GM23338 (cell line): ENCODE measurements around the gene ACD. TPM values are rescaled to one million over a fixed set of nuclear protein-coding genes. Genes with fewer than 3 reads are reported as not detected.
A peak's percentile ranks its signal among the peaks of the same experiment; 100 is the strongest.

Source experiments
- ATAC-seq: fragments of 200-7000 bp; cut with Tn5 transposase; 3 replicates; pipeline ENCODE4 v1.9.1; 2020
- DNase-seq: peaks from one replicate; pipeline ENCODE4 v3.0.0-alpha.2; 2015; ENCODE audit warnings: low spot score
- H2AFZ ChIP-seq: fragments of 200-600 bp; sonication (generic); 2 replicates; pipeline ENCODE4 v1.8.0; 2016; ENCODE audit warnings: antibody characterized with exemption, mild to moderate bottlenecking, moderate library complexity
- H3F3A ChIP-seq: fragments of 200-600 bp; sonication (generic); replicated peaks from 2 replicates; pipeline ENCODE4 v1.8.0; 2017; ENCODE audit warnings: antibody characterized with exemption, mixed run types, low read depth
- H3K27ac ChIP-seq: fragments of 200-600 bp; sonication (generic); 2 replicates; pipeline ENCODE4 v1.6.1; 2016; ENCODE audit warnings: low read depth
- H3K27me3 ChIP-seq: fragments of 200-600 bp; sonication (generic); 2 replicates; pipeline ENCODE4 v1.8.0; 2016; ENCODE audit warnings: mild to moderate bottlenecking, mixed run types, moderate library complexity; ENCODE audit not compliant: insufficient read depth
- H3K36me3 ChIP-seq: fragments of 200-600 bp; sonication (generic); 2 replicates; pipeline ENCODE4 v1.8.0; 2016; ENCODE audit warnings: mild to moderate bottlenecking; ENCODE audit not compliant: insufficient read depth
- H3K4me1 ChIP-seq: fragments of 200-600 bp; sonication (generic); 2 replicates; pipeline ENCODE4 v1.8.0; 2016; ENCODE audit warnings: mild to moderate bottlenecking, moderate library complexity; ENCODE audit not compliant: insufficient read depth
- H3K4me2 ChIP-seq: fragments of 200-600 bp; sonication (generic); 2 replicates; pipeline ENCODE4 v1.7.1; 2017; ENCODE audit warnings: mixed run types
- H3K4me3 ChIP-seq: fragments of 200-600 bp; sonication (generic); 2 replicates; pipeline ENCODE4 v1.6.1; 2016; ENCODE audit warnings: mixed run types
- H3K79me2 ChIP-seq: fragments of 200-600 bp; sonication (generic); replicated peaks from 2 replicates; pipeline ENCODE4 v1.8.0; 2017; ENCODE audit warnings: mild to moderate bottlenecking; ENCODE audit not compliant: insufficient read depth
- H3K9me2 ChIP-seq: fragments of 200-600 bp; sonication (generic); 2 replicates; pipeline ENCODE4 v1.8.0; 2017; ENCODE audit not compliant: insufficient read depth
- H4K20me1 ChIP-seq: fragments of 200-600 bp; sonication (generic); replicated peaks from 2 replicates; pipeline ENCODE4 v1.8.0; 2017; ENCODE audit warnings: mild to moderate bottlenecking; ENCODE audit not compliant: insufficient read depth
- H3K27ac Mint-ChIP-seq: 2 replicates; pipeline ENCODE4 v1.8.0; 2020; ENCODE audit warnings: inconsistent platforms, mild to moderate bottlenecking, moderate library complexity, mixed read lengths
- H3K27me3 Mint-ChIP-seq: 3 replicates; pipeline ENCODE4 v1.8.0; 2022; ENCODE audit warnings: low read depth, mild to moderate bottlenecking, moderate library complexity, mixed read lengths, inconsistent platforms; ENCODE audit not compliant: insufficient read depth, poor library complexity
- H3K36me3 Mint-ChIP-seq: 3 replicates; pipeline ENCODE4 v1.8.0; 2021; ENCODE audit warnings: low read depth, mild to moderate bottlenecking, inconsistent platforms, moderate library complexity, mixed read lengths
- H3K4me1 Mint-ChIP-seq: 3 replicates; pipeline ENCODE4 v1.8.0; 2020; ENCODE audit warnings: mild to moderate bottlenecking, inconsistent platforms, mixed read lengths
- H3K4me3 Mint-ChIP-seq: 3 replicates; pipeline ENCODE4 v1.8.0; 2021; ENCODE audit warnings: moderate library complexity, mild to moderate bottlenecking, inconsistent platforms, mixed read lengths
- H3K9me3 Mint-ChIP-seq: 3 replicates; pipeline ENCODE4 v1.8.0; 2020; ENCODE audit warnings: moderate library complexity, mild to moderate bottlenecking, inconsistent platforms, mixed read lengths
- CREB1 ChIP-seq: fragments of 250-450 bp; sonication (Bioruptor Pico); IDR thresholded peaks from 2 replicates; pipeline ENCODE4 v1.5.0; 2020; ENCODE audit warnings: low read depth, mild to moderate bottlenecking, moderate library complexity
- EZH2phosphoT487 ChIP-seq: fragments of 200-600 bp; sonication (generic); IDR thresholded peaks from one replicate; pipeline ENCODE4 v1.8.1; 2018; ENCODE audit warnings: antibody characterized with exemption; ENCODE audit not compliant: unreplicated experiment
- NANOG ChIP-seq: IDR thresholded peaks from 2 replicates; pipeline ENCODE4 v1.6.1; 2016; ENCODE audit warnings: antibody characterized with exemption, borderline replicate concordance
- POLR2AphosphoS5 ChIP-seq: IDR thresholded peaks from 2 replicates; pipeline ENCODE4 v1.6.1; 2016; ENCODE audit warnings: antibody characterized with exemption, low read depth
- STAT1 ChIP-seq: IDR thresholded peaks from one replicate; pipeline ENCODE4 v1.6.1; 2016; ENCODE audit warnings: antibody characterized with exemption; ENCODE audit not compliant: unreplicated experiment
- ZNF114 ChIP-seq: fragments of 250-450 bp; sonication (Bioruptor Pico); IDR thresholded peaks from 2 replicates; pipeline ENCODE4 v1.5.0; 2020; ENCODE audit warnings: mild to moderate bottlenecking, moderate library complexity
- ZNF331 ChIP-seq: fragments of 250-450 bp; sonication (Bioruptor Pico); IDR thresholded peaks from 2 replicates; pipeline ENCODE4 v1.5.0; 2020; ENCODE audit warnings: low read depth, mild to moderate bottlenecking, moderate library complexity
- polyA plus RNA-seq: library from polyadenylated mRNA; unstranded; fragments of >200 nt; fragmentation: Nextera tagmentation; extraction: Ambion mirVana; gene quantifications from 2 replicates; pipeline ENCODE4 v1.2.1, GENCODE V29; 2016
- total RNA-seq: library from RNA; depleted of rRNA; stranded (reverse); fragments of >200 nt; shearing (Covaris generic); gene quantifications from 2 replicates; pipeline ENCODE4 v1.2.3, GENCODE V29; 2014
- TF ChIP-seq, protein P1 (sequence below), 2 experiments: fragments of 200-600 bp in 1 of 2; sonication (generic) in 1 of 2; conservative IDR thresholded peaks; 2 replicates each; pipeline versions ENCODE4 v1.5.1 to v1.6.1; 2016 to 2017; ENCODE audit warnings: antibody characterized with exemption in 2 of 2, low read depth in 2 of 2, mild to moderate bottlenecking in 2 of 2, moderate library complexity in 1 of 2
- TF ChIP-seq, protein P2 (sequence below): IDR thresholded peaks from 2 replicates; pipeline ENCODE4 v1.6.1; 2016; ENCODE audit warnings: antibody characterized with exemption

The ACD gene
- total and polyA plus RNA-seq, 2 experiments from 2014 or later, result 38.7 to 51.7 TPM

GRCh38 chr16:67660564-67661028 is 536 bp upstream of the ACD start, which contains the start of gene PARD6A:
Gene PARD6A, plus strand, starts transcription at chr16:67660960. Its CDS starts 79 bp downstream, at chr16:67661039.
- peak within 1 kb of the TSS; percentile 99 for H2AFZ ChIP-seq
- peak within 1 kb of the TSS; percentile 72 for H3K27ac ChIP-seq
- H3K4me1 ChIP-seq, result peaks cover 7% of the 10 kb centered on the region; the same call in 1 of the 2 replicates
- peak; percentile 99 for DNase-seq
- Mint-ChIP-seq H3K27ac (peak within 1 kb of the TSS; percentile 98), H3K4me3 (peak within 1 kb of the TSS; percentile 90), H3K27me3 (peaks cover 31% of the 10 kb centered on the region), H3K9me3 (no peaks in the 10 kb centered on the region; the same call in 2 of the 3 replicates), H3K4me1 (peaks cover 16% of the 10 kb centered on the region), H3K36me3 (peaks cover 6% of the 10 kb centered on the region)
- H3K9me2 ChIP-seq, result no peaks in the 10 kb centered on the region
- peaks cover 23% of the 10 kb centered on the region for H3F3A ChIP-seq
- peak; percentile 58 for ATAC-seq
- H4K20me1 ChIP-seq, result peaks cover 5% of the 10 kb centered on the region; the same call in 1 of the 2 replicates
- H3K36me3 ChIP-seq, result no peaks in the 10 kb centered on the region
- peak within 1 kb of the TSS; percentile 99 for H3K4me2 ChIP-seq
- TF ChIP-seq STAT1 (no peak), POLR2AphosphoS5 (peak; percentile 43), CREB1 (peak; percentile 96), ZNF331 (no peak)
- peak within 1 kb of the TSS; percentile 99 for H3K4me3 ChIP-seq
- H3K27me3 ChIP-seq, result 0 out of 2 replicates have a peak, but pooled peaks cover 3% of the 10 kb centered on the region
- no peaks in the 10 kb centered on the region for H3K79me2 ChIP-seq

DNA sequence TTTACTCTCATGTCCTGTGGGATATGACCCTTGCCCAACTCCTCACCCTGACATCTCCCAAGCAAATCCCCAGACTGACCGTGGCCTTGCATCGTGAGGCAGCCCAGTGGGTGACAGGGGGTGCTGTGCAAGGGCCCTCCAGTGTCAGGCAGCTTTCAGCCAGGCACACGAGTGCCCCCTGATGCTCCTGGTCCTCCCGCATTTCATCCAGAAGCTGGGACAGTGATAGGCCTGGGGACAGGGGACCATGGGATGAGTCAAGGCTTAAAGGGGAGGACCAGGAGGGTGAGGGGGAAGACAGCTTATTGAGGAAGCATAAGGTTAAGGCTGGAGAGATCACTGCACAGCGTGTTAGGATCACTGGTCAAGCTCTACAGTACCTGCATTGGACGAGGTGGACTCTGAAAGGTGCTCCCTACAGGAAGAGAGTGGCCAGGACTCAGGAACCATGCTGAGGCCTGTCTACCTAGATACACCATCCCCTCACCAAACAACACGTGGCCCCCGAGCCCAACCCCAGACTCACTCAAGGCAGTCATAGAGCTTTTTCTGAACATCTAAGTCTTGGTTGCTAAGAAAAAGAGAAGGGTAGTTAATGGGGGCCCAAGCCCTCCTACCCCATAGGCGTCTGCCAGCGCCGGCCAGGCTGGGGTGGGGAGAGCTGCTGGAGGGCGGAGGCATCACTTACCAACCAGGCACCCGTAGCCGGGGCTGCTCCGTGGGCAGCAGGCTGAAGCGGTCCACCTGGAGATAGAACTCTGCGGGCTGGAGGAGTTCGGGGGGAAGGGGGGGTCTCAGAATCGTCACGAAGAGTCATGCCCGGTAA is 998 bp downstream of the ACD start:
- H3K36me3 ChIP-seq, result no peaks in the 10 kb centered on the region
- H3K36me3 Mint-ChIP-seq, result peaks cover 8% of the 10 kb centered on the region
- no peak overlapping the region for H3K27ac Mint-ChIP-seq
- H3F3A ChIP-seq, result peaks cover 22% of the 10 kb centered on the region
- no peaks in the 10 kb centered on the region for H3K9me2 ChIP-seq
- H3K79me2 ChIP-seq, result no peaks in the 10 kb centered on the region
- peak overlapping the region; percentile 99 for H3K4me2 ChIP-seq
- peaks cover 12% of the 10 kb centered on the region; the same call in 2 of the 3 replicates for H3K4me1 Mint-ChIP-seq
- H3K27me3 Mint-ChIP-seq, result peaks cover 37% of the 10 kb centered on the region
- TF ChIP-seq STAT1 (no peak), ZNF114 (CRISPR knock-in tag) (no peak), ZNF331 (no peak), CREB1 (no peak), EZH2phosphoT487 (no peak), NANOG (no peak)
- TF ChIP-seq, protein P1, sequence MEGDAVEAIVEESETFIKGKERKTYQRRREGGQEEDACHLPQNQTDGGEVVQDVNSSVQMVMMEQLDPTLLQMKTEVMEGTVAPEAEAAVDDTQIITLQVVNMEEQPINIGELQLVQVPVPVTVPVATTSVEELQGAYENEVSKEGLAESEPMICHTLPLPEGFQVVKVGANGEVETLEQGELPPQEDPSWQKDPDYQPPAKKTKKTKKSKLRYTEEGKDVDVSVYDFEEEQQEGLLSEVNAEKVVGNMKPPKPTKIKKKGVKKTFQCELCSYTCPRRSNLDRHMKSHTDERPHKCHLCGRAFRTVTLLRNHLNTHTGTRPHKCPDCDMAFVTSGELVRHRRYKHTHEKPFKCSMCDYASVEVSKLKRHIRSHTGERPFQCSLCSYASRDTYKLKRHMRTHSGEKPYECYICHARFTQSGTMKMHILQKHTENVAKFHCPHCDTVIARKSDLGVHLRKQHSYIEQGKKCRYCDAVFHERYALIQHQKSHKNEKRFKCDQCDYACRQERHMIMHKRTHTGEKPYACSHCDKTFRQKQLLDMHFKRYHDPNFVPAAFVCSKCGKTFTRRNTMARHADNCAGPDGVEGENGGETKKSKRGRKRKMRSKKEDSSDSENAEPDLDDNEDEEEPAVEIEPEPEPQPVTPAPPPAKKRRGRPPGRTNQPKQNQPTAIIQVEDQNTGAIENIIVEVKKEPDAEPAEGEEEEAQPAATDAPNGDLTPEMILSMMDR (conservative IDR thresholded peaks at IDR 0.05; ENCODE audit: low read depth in 2 of 2), result no peak
- TF ChIP-seq, protein P2, sequence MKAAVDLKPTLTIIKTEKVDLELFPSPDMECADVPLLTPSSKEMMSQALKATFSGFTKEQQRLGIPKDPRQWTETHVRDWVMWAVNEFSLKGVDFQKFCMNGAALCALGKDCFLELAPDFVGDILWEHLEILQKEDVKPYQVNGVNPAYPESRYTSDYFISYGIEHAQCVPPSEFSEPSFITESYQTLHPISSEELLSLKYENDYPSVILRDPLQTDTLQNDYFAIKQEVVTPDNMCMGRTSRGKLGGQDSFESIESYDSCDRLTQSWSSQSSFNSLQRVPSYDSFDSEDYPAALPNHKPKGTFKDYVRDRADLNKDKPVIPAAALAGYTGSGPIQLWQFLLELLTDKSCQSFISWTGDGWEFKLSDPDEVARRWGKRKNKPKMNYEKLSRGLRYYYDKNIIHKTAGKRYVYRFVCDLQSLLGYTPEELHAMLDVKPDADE, result no peak
- peak overlapping the region; percentile 90 for H3K4me3 Mint-ChIP-seq
- peaks cover 9% of the 10 kb centered on the region for H3K27me3 ChIP-seq
- no peaks in the 10 kb centered on the region; the same call in 2 of the 3 replicates for H3K9me3 Mint-ChIP-seq
- no peak overlapping the region for H3K27ac ChIP-seq
- peak overlapping the region; percentile 99 for H3K4me3 ChIP-seq
- H3K4me1 ChIP-seq, result peaks cover 7% of the 10 kb centered on the region; the same call in 1 of the 2 replicates
- peak overlapping the region; percentile 99; the same call in 1 of the 2 replicates for H2AFZ ChIP-seq
- ATAC-seq (no peak), DNase-seq (no peak)
- H4K20me1 ChIP-seq, result peaks cover 5% of the 10 kb centered on the region; the same call in 1 of the 2 replicates
